IMR-90 (cell line): Measurements from ENCODE around the gene ZNF592. TPM values are rescaled to one million over a fixed set of nuclear protein-coding genes. Genes with fewer than 3 reads are reported as not detected.

Experiments used
- ATAC-seq: fragments of 200-7000 bp; cut with Tn5 transposase; 2 replicates; pipeline ENCODE4 v1.9.1; 2020; ENCODE audit warnings: low read depth, mild to moderate bottlenecking, moderate library complexity
- BruUV-seq: library from RNA; stranded (reverse); fragments of 400-500 nt; replicated peaks from 2 replicates; lab custom pipeline; 2021; lab: Mats Ljungman, UMichigan
- CTCF ChIA-PET: fragments of 300-600 bp; formaldehyde crosslinking; extraction: SDS; loops from one replicate; lab custom pipeline; 2021; ENCODE audit warnings: antibody characterized with exemption; lab: Yijun Ruan, JAX
- POLR2A ChIA-PET: fragments of 300-600 bp; sonication (Branson Sonifier 250); formaldehyde crosslinking; loops from one replicate; lab custom pipeline; 2022; ENCODE audit warnings: antibody characterized with exemption; ENCODE audit not compliant: unreplicated experiment; lab: Charles Lee
- DNase-seq: peaks from one replicate; pipeline ENCODE4 v3.0.0; 2013
- H2AFZ ChIP-seq: replicated peaks from 2 replicates; pipeline ENCODE3; 2013; ENCODE audit warnings: low read length, mild to moderate bottlenecking; ENCODE audit not compliant: poor library complexity
- H2AK5ac ChIP-seq: 2 replicates; pipeline ENCODE4 v1.6.1; 2013; ENCODE audit warnings: low read depth, low read length, inconsistent platforms
- H2AK9ac ChIP-seq: replicated peaks from 2 replicates; pipeline ENCODE3; 2013; ENCODE audit warnings: mild to moderate bottlenecking, low read depth, low read length, moderate library complexity; ENCODE audit not compliant: poor library complexity
- H2BK120ac ChIP-seq: 2 replicates; pipeline ENCODE4 v1.6.1; 2013; ENCODE audit warnings: low read depth, low read length, inconsistent platforms
- H2BK15ac ChIP-seq: 3 replicates; pipeline ENCODE4 v1.6.1; 2013; ENCODE audit warnings: low read depth, low read length, inconsistent platforms
- H2BK20ac ChIP-seq: 2 replicates; pipeline ENCODE4 v1.6.1; 2013; ENCODE audit warnings: low read depth, mild to moderate bottlenecking, inconsistent platforms, low read length, moderate library complexity
- H2BK5ac ChIP-seq: 2 replicates; pipeline ENCODE4 v1.6.1; 2013; ENCODE audit warnings: mild to moderate bottlenecking, low read depth, low read length, inconsistent platforms; ENCODE audit not compliant: poor library complexity, severe bottlenecking
- H3K14ac ChIP-seq: replicated peaks from 2 replicates; pipeline ENCODE4 v1.6.1; 2013; ENCODE audit warnings: low read depth, low read length, inconsistent platforms
- H3K18ac ChIP-seq: 2 replicates; pipeline ENCODE4 v1.6.1; 2013; ENCODE audit warnings: low read depth, low read length, control low read depth
- H3K23ac ChIP-seq: 2 replicates; pipeline ENCODE4 v1.6.1; 2013; ENCODE audit warnings: low read depth, low read length, inconsistent platforms
- H3K27ac ChIP-seq: 2 replicates; pipeline ENCODE4 v1.5.1; 2013; ENCODE audit warnings: mild to moderate bottlenecking, control low read depth, low read length; ENCODE audit not compliant: insufficient read depth
- H3K27me3 ChIP-seq: 2 replicates; pipeline ENCODE4 v1.6.1; 2013; ENCODE audit warnings: low read length; ENCODE audit not compliant: control insufficient read depth, insufficient read depth
- H3K36me3 ChIP-seq: 2 replicates; pipeline ENCODE4 v1.6.1; 2013; ENCODE audit warnings: low read length, mixed read lengths; ENCODE audit not compliant: control insufficient read depth, insufficient read depth
- H3K4ac ChIP-seq: 2 replicates; pipeline ENCODE4 v1.6.1; 2013; ENCODE audit warnings: low read depth, low read length, inconsistent platforms
- H3K4me1 ChIP-seq: 2 replicates; pipeline ENCODE4 v1.6.1; 2013; ENCODE audit warnings: low read length, mixed read lengths; ENCODE audit not compliant: control insufficient read depth, insufficient read depth
- H3K4me2 ChIP-seq: 2 replicates; pipeline ENCODE4 v1.6.1; 2013; ENCODE audit warnings: low read depth, mild to moderate bottlenecking, control low read depth, low read length, moderate library complexity
- H3K4me3 ChIP-seq: 2 replicates; pipeline ENCODE4 v1.5.1; 2013; ENCODE audit warnings: low read depth, mild to moderate bottlenecking, control low read depth, low read length, moderate library complexity; ENCODE audit not compliant: insufficient read depth
- H3K56ac ChIP-seq: 2 replicates; pipeline ENCODE4 v1.6.1; 2013; ENCODE audit warnings: low read length, inconsistent platforms; ENCODE audit not compliant: insufficient read depth; ENCODE audit errors: extremely low read depth
- H3K79me1 ChIP-seq, 2 experiments: 2 replicates each; pipeline ENCODE4 v1.6.1; 2013; ENCODE audit warnings: low read length in 2 of 2, inconsistent platforms in 1 of 2, low read depth in 1 of 2
- H3K9ac ChIP-seq: 2 replicates; pipeline ENCODE4 v1.6.1; 2013; ENCODE audit warnings: low read depth, low read length, control low read depth
- H3K9me1 ChIP-seq: 2 replicates; pipeline ENCODE4 v1.6.1; 2013; ENCODE audit warnings: low read length, inconsistent platforms; ENCODE audit not compliant: insufficient read depth
- H3K9me3 ChIP-seq: 2 replicates; pipeline ENCODE4 v1.6.1; 2013; ENCODE audit warnings: low read length; ENCODE audit not compliant: control insufficient read depth, insufficient read depth
- H4K20me1 ChIP-seq: 2 replicates; pipeline ENCODE4 v1.6.1; 2013; ENCODE audit warnings: low read length, inconsistent platforms; ENCODE audit not compliant: insufficient read depth
- H4K5ac ChIP-seq: 2 replicates; pipeline ENCODE4 v1.6.1; 2013; ENCODE audit warnings: mild to moderate bottlenecking, low read depth, low read length, control low read depth
- H4K8ac ChIP-seq, 2 experiments: 2 replicates each; pipeline ENCODE4 v1.6.1; 2013; ENCODE audit warnings: low read depth in 2 of 2, low read length in 2 of 2, control low read depth in 1 of 2, inconsistent platforms in 1 of 2
- H4K91ac ChIP-seq: 2 replicates; pipeline ENCODE4 v1.6.1; 2013; ENCODE audit warnings: low read depth, low read length, inconsistent platforms; ENCODE audit not compliant: insufficient read depth
- MAFK ChIP-seq: IDR thresholded peaks from 2 replicates; pipeline ENCODE4 v1.6.1; 2012; ENCODE audit warnings: low read depth, low read length, improper control_type of control experiment
- MAZ ChIP-seq: IDR thresholded peaks from 2 replicates; pipeline ENCODE4 v1.6.1; 2012; ENCODE audit warnings: low read depth, mild to moderate bottlenecking, low read length, improper control_type of control experiment, moderate library complexity, borderline replicate concordance
- MXI1 ChIP-seq: IDR thresholded peaks from 2 replicates; pipeline ENCODE4 v1.6.1; 2012; ENCODE audit warnings: low read depth, mild to moderate bottlenecking, low read length, moderate library complexity, borderline replicate concordance
- RAD21 ChIP-seq: IDR thresholded peaks from 2 replicates; pipeline ENCODE4 v1.6.1; 2012; ENCODE audit warnings: low read length, improper control_type of control experiment
- WGBS, 2 experiments: methylation state at CpG; one replicate each; pipeline versions ENCODE4 v1.1.5 to v1.1.7; 2013; ENCODE audit warnings: missing lambda C conversion rate in 2 of 2; ENCODE audit not compliant: insufficient read length in 1 of 2; ENCODE audit errors: extremely low coverage in 2 of 2; 5-methylcytosine and 5-hydroxymethylcytosine counted together
- dilution Hi-C: fragments of 300-500 bp; cut with HindIII; formaldehyde crosslinking; loops from one replicate; pipeline ENCODE4 v1.14.3; 2018; ENCODE audit warnings: low sequenced_read_pairs; ENCODE audit not compliant: unreplicated experiment
- in situ Hi-C: fragments of 300-500 bp; cut with MboI; formaldehyde crosslinking; loops from 3 replicates; pipeline ENCODE4 v1.14.3; 2019; ENCODE audit warnings: low sequenced_read_pairs, inconsistent platforms, mixed read lengths
- intact Hi-C: fragments of 100-400 bp; cut with micrococcal nuclease; formaldehyde crosslinking; loops from 2 replicates; pipeline ENCODE4 v1.10.0; 2022
- polyA plus RNA-seq, 3 experiments: library from polyadenylated mRNA; depleted of rRNA; stranded (reverse); fragments of >200 nt; gene quantifications; 2 replicates each; pipeline ENCODE4 v1.2.3, GENCODE V29; 2012; ENCODE audit warnings: low replicate concordance in 1 of 3
- total RNA-seq: library from RNA; depleted of rRNA; stranded (reverse); fragments of >200 nt; gene quantifications from 2 replicates; pipeline ENCODE4 v1.2.3, GENCODE V29; 2012
- TF ChIP-seq, protein P1 (sequence below): fragments of 150-350 bp; IDR thresholded peaks from 2 replicates; pipeline ENCODE4 v1.6.1; 2017; ENCODE audit warnings: mild to moderate bottlenecking, antibody characterized with exemption, low read length, low read depth

ZNF592 gene
- total and polyA plus RNA-seq, 2 of the 4 experiments (the other 2 are of a cell fraction): 4.3 to 10.2 TPM

DNA sequence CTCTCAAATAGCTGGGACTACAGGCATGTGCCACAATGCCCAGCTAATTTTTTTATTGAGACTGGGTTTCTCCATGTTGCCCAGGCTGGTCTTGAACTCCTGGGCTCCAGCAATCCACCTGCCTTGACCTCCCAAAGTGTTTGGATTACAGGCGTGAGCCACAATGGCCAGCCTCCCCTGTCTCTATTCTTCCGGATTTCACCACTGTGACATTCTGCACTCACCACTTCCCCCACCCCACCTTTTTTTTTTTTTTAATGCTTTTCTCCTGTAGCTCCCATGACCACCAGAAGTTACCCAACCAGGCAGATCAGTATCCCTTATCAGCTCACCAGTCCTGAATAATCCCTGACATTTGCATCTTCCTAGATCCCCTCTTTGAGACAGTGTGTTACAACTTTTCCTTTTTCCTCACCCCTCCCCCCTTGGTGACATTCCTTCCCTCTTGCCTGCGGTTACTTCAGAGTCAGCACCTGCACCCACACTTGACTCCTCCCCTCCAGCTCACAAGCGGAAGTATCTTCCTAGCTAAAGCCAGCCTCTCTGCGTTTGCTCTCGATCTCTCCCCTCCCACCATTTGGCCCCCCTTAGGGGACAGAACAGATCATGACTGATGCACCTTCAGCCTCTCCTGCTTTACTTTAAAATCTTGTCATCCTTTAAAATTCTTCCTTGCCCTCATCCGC, 13.5 kb upstream of the ZNF592 start:
- ATAC-seq (peak; percentile 59), DNase-seq (peak; percentile 63)
- BruUV-seq: no TSS peak
- WGBS, 2 experiments: 3% methylated on average over 4 of the region's 7 CpGs; no CpG with 5 or more reads in 1 of the 2 experiments
- in situ Hi-C loops: no loop called here
- peak overlapping the region; percentile 16; the same call in 1 of the 2 replicates for H3K4me3 ChIP-seq
- H4K8ac ChIP-seq: peak overlapping the region in 1 of 2 experiments; percentile 39; a peak in 2 of 4 replicates
- intact Hi-C loops: no loop called here
- peaks cover 13% of the 10 kb centered on the region for H3K9me1 ChIP-seq
- H2AK9ac ChIP-seq: peak overlapping the region; percentile 8
- H3K4ac ChIP-seq: no peak overlapping the region
- H2BK5ac ChIP-seq: peak overlapping the region; percentile 30
- no peak overlapping the region for H4K5ac ChIP-seq
- H2AFZ ChIP-seq: peak overlapping the region; percentile 75
- H3K79me1 ChIP-seq: no peaks in the 10 kb centered on the region
- no peaks in the 10 kb centered on the region for H3K36me3 ChIP-seq
- peaks cover 6% of the 10 kb centered on the region for H3K4me1 ChIP-seq
- no peak overlapping the region; the same call in 1 of the 3 replicates for H2BK15ac ChIP-seq
- no peaks in the 10 kb centered on the region for H3K27me3 ChIP-seq
- no peak overlapping the region; the same call in 1 of the 2 replicates for H2BK20ac ChIP-seq
- no peaks in the 10 kb centered on the region for H3K9me3 ChIP-seq
- H3K23ac ChIP-seq: no peak overlapping the region
- dilution Hi-C loops: no loop called here
- peak overlapping the region; percentile 73 for H3K4me2 ChIP-seq
- H4K91ac ChIP-seq: no peak overlapping the region
- no peak overlapping the region for H3K9ac ChIP-seq
- ChIA-PET POLR2A (no interaction called here), CTCF (no interaction called here)
- no peak overlapping the region for H3K56ac ChIP-seq
- H4K20me1 ChIP-seq: no peaks in the 10 kb centered on the region
- H2AK5ac ChIP-seq: peak overlapping the region; percentile 44; the same call in 1 of the 2 replicates
- H3K14ac ChIP-seq: no peak overlapping the region
- H3K27ac ChIP-seq: no peak overlapping the region
- no peak overlapping the region for H2BK120ac ChIP-seq
- no peak for TF ChIP-seq MXI1
- TF ChIP-seq MAFK: no peak
- TF ChIP-seq, protein P1, sequence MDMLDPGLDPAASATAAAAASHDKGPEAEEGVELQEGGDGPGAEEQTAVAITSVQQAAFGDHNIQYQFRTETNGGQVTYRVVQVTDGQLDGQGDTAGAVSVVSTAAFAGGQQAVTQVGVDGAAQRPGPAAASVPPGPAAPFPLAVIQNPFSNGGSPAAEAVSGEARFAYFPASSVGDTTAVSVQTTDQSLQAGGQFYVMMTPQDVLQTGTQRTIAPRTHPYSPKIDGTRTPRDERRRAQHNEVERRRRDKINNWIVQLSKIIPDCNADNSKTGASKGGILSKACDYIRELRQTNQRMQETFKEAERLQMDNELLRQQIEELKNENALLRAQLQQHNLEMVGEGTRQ: no peak
- TF ChIP-seq RAD21: no peak
- TF ChIP-seq MAZ: 0 out of 2 replicates have a peak, but pooled peaks have one; percentile 13
- H3K18ac ChIP-seq: peak overlapping the region; percentile 8; the same call in 1 of the 2 replicates
